GM21423 (cell line): ENCODE measurements around the gene ZNF25.
"Not testable (repeated sequence)": the region's sequence is repeated elsewhere in the genome, so short reads cannot be mapped to it uniquely, and the experiment has no call there.

Experiments used
- ATAC-seq: cut with Tn5 transposase; IDR thresholded peaks from one replicate; pipeline ENCODE4 v1.9.1; 2021; ENCODE audit warnings: mild to moderate bottlenecking, moderate library complexity; ENCODE audit not compliant: unreplicated experiment

The ZNF25 gene

DNA sequence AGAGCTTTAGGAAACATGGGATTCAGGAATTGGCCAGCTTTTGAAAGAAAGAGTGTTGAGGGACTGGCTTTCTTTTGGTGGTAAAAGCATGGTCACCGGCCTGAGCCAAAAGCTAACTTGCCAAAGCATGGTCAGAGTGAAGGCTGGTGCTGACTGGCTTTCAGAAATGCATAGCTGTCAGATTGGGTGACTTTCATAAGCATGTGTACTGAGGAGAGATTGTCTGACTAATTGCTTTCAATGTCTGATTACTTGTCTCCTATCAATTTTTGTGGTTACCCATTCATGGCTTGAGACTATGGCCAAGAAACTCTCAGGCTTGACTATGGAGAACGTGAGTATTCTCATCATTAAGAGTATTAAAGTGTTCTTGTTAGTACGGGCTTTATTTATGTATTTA is 28.2 kb downstream of the ZNF25 start:
- no peak for ATAC-seq

DNA sequence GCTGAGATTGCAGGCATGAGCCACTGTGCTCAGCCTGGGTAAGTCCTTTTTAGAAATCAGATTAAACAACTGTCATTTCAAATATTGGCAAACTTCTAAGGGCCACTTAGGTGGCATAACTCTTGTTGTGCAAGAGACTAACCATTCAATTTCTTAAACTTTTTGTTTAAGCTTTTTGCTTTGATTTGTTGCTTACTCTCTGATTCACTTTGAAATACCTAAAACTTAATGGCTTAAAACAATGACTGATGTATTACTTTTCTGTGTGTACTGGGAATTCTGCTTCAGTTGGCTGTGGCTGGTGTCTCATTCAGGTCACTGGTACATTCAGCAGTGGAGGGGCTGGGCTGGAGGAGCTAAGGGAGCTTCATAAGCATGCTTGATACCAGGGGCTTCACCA is 28.9 kb downstream of the ZNF25 start:
- no peak for ATAC-seq

DNA sequence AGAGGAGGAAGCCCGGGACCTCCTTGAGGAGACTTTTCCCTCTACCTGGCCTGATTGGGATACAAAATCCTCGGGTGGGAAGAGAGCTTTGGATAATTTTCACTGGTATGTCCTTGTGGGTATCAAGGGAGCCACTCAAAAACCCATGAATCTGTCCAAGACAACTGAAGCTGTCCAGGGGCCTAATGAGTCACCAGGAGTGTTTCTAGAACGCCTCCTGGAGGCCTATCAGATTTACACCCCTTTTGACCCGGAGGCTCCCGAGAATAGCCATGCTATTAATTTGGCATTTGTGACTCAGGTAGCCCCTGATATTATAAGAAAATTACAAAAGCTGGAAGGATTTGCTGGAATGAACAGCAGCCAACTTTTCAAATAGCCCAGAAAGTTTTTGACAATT is 38.6 kb downstream of the ZNF25 start:
- ATAC-seq: no peak

DNA sequence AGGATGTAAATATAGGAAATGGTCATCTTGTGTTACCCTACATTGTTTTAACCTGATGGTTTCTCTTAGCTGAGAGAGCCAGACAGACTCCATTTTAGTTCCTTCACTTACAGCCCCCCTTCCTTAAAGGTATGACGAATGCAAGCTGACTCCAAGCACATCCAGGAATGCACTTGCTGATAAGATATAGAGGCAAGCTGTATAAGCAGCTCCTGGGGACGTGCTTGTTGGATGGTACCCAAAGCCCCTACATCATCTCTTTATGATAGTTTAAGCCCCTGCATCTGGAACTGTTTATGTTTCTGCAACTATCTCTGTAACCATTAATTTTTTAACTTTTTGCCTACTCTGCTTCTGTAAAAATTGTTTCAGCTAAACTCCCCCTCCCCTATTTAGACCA is 41.7 kb downstream of the ZNF25 start:
- no peak for ATAC-seq

DNA sequence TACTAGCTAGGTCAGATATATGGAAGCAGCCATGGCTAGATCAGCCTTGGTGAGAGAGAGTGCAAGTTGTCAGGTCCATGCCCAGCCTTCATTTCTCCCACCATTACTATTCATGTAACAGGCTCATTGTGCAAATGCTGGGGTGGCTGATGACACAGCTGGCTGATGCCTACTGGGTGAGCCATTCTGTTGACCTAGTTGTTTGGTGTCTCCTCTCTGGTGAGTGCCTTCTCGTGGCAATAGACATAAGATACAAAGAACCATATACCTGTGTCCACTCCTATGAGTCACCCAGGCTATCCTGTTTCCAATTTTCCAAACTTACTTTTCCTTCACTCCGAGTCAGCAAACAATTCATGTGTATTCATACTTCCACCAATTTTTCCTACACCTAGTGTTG is 46.0 kb downstream of the ZNF25 start:
- no peak for ATAC-seq

DNA sequence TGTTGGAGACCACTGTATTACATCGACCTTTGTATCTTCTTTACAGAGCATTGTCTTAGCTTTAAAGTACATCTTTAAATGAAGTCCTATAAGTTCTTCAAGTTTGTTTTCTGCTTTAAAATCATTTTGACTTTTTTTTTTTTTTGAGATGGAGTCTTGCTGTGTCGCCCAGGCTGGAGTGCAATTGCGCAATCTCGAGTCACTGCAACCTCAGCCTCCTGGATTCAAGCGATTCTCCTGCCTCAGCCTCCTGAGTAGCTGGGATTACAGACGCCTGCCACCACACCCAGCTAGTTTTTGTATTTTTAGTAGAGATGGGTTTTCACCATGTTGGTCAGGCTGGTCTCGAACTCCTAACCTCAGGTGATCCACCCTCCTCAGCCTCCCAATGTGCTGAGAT is 68.3 kb downstream of the ZNF25 start:
- ATAC-seq: not testable (repeated sequence)

DNA sequence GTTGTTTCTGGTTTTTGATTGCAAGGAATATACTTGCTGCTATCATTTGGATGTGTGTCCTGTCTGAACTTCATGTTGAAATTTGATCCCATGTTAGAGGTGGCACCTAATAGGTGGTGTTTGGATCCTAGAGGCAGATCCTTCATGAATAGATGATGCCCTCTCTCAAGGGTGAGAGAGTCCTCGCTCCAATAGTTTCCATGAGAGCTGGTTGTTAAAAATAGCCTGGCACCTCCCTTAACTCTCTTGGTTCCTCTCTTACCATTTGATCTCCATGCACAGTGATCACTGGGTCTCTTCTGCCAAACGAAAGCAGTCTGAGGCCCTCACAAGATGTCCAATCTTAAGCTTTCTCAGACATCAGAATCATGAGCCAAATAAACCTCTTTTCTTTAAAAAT is 70.1 kb downstream of the ZNF25 start:
- no peak for ATAC-seq
